Dermis blood vessel endothelial cell (primary cell): Measurements from ENCODE around the gene MBD6. TPM values are rescaled to one million over a fixed set of nuclear protein-coding genes. Genes with fewer than 3 reads are reported as not detected.

ENCODE experiments used
- DNase-seq: peaks from one replicate; pipeline ENCODE4 v3.0.0; 2010
- total RNA-seq: library from RNA; depleted of rRNA; stranded (reverse); fragments of >200 nt; gene quantifications from 2 replicates; pipeline ENCODE4 v1.2.3, GENCODE V29; 2014

Gene MBD6
- total RNA-seq, 1 donor from 2014 or later = 12.8 TPM

DNA sequence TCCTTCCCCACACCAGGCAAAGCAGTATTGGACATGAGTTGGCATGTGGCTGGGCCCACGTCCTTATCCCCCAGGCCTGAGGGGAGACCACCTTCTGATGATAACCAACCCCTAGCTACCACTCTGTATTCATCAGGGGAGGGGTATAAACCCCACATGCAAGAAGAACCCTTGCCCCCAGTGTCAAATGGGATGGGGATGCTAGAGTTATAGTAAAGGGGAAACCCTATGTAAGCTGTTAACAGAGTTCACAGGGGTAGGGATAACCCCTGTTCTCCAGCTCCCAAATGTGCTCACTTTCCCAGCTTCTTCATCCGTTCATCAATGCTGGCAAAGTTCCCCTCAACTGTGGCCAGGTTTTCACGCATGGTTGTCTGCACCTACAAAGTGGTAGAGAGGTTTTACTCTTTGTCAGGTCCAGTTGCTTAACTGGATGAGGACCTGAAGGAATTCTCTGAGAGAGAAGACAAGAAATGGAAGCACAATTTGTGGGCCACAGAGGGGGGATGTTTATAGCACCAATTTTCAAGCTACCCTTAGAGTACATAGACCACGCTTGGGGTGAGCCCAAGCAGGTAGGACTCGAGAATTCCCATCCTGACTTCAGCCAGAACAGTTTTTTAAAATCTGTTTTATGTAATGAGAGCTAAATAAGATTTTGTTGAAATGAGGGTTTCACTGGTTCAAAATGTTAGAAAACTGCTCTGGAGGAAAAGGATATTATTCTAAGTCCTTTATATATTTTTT is 7.9 kb downstream of the MBD6 start:
- DNase-seq = no peak

GRCh38 chr12:57531836-57532235 is 9.2 kb downstream of the MBD6 start:
- DNase-seq = no peak

DNA sequence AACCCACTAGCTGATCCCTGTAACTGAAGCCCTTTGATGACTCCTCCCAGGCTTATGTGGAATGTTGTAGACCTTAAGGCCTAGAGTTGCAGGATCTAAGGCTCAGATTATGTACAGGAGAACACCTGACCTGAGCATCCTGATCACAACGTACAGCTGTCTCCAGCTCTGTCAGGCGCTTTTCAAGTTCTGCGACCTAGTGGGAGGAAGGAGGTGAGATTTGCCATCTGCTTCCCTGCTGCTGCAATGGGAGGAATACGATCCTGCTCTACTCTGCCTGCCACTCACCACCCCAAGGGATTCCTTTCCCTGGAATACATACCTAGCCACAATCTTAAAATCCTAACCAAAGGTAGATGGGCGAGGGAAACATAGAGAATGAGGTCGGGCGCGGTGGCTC is 10.5 kb downstream of the MBD6 start:
- no peak for DNase-seq

DNA sequence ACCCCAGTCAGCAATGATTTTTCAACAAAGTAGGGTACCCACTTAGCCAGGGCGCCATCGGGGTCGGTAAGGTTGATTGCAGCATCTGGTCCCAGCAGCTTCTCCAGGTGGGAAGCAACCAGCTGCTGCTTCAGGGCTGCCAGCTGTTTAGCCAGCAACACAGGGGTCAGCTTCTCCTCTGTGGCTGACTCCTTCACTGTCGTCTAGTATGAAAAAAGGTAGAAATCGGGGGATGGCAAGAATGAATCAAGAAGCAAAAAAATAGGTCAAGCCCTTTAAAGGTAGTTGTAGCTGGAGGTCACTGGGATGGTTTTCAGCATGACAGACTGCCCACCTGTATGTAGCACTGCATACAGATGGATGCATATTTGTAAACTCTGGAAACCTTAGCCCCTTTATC is 11.6 kb downstream of the MBD6 start:
- no peak for DNase-seq

DNA sequence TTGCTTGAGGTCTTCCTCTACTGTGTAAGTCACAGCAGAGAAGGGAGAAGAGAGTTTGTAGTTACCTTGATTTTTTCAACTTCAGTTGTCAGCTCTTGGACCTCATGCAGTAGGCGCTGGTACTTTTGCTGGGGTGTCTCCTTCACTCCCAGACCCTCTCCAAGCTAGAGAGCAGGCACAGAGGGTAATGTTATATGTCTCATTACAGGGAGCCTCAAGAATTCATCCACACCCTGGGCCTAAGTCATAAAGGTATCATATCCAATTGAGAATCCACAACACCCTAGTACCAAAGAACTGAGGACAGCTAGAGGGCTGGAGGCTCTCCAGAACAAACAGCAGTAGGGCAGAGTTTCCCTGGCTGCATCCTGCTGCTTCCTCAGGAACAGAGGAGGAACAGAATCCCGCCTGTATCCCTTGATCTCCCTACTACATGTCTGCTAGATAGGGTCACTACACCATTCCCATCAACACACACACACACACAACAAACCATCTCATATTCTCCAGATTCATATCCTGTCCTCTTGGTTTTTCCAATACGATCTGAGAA is 12.4 kb downstream of the MBD6 start:
- DNase-seq = no peak

GRCh38 chr12:57535764-57536596 is 13.4 kb downstream of the MBD6 start:
- DNase-seq = no peak

- no peak for DNase-seq
Observed at GRCh38 chr12:57536597-57536942, 13.9 kb downstream of the MBD6 start.

GRCh38 chr12:57539134-57539768 is 16.6 kb downstream of the MBD6 start:
- no peak for DNase-seq

- no peak for DNase-seq
Observed at GRCh38 chr12:57541001-57541400, 18.4 kb downstream of the MBD6 start.

DNA sequence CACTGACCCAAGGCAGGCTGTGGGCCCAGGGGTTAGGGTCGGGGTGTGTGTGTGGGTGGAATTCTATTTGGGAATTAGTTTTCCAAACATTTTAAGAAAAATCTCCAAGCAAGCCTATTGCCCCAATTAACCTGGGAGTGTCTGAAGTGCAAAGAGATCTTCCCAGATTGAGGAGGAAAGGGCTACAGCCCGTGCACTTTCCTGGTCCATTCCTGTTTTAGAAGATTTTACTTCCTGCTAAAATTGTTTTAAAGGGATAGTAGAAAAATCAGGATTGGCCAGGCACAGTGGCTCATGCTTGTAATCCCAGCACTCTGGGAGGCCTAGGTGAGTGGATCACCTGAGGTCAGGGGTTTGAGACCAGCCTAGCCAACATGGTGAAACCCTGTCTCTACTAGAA is 19.1 kb downstream of the MBD6 start:
- DNase-seq = no peak

DNA sequence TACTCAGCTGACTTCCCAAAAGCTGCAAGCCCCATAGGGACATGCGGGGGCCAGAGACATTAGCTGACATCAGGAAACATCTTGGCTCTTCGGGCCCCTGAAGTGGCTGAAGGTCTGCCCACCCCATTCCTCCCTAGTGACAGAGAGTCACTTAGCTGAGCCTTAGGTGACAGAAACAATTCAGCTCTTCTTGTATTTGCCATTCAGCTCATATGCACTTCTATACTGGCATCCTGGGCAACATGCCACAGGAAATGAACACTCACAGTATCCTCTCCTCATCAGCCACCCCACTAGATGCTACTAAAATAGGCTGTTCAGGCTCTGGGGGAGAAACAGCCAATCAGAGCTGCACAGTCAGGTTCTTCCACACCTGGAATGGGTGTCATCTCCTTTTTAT is 21.0 kb downstream of the MBD6 start:
- DNase-seq = peak; percentile 57

GRCh38 chr12:57545809-57546437 is 23.3 kb downstream of the MBD6 start:
- peak; percentile 28 for DNase-seq

GRCh38 chr12:57546438-57547287 is 24.0 kb downstream of the MBD6 start, which contains the start of gene DCTN2:
DCTN2 (minus strand) TSS chr12:57547192; CDS start chr12:57547063, 129 bp downstream.
- DNase-seq = peak; percentile 98

DNA sequence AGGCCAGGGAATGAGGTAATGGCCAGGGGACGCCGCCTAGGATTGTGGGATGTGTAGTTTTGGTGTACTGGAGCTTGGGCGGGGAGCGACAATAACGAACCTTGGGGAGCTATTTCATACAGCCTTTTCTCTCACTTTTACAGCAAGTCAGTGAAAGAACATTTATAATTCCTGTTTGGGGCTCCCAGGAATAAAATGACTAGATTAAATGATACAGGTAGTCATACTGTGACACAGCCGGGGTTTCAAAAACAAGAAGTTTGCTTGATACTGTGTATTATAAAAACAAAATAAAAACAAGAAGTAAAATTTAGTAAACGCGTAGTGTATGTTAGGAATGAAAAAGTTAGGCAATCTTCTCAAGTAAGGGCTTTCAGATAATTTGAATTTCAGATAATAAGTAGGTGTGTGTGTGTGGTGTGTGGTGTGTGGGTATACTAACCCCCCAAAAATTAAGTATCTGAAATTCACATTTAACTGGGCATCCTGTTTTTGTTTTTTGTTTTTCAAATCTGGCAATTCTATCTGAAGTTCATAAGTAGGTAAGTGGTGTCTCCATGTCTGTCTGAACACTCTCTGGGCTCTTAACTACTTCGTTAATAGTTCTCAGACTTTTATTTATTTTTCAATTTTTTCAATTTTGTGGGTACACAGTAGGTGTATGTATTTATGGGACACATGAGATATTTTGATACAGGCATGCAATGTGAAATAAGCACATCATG is 24.8 kb downstream of the MBD6 start:
- DNase-seq = no peak

GRCh38 chr12:57548013-57548315 is 25.3 kb downstream of the MBD6 start:
- no peak for DNase-seq

GRCh38 chr12:57548488-57548887 is 25.9 kb downstream of the MBD6 start:
- no peak for DNase-seq

DNA sequence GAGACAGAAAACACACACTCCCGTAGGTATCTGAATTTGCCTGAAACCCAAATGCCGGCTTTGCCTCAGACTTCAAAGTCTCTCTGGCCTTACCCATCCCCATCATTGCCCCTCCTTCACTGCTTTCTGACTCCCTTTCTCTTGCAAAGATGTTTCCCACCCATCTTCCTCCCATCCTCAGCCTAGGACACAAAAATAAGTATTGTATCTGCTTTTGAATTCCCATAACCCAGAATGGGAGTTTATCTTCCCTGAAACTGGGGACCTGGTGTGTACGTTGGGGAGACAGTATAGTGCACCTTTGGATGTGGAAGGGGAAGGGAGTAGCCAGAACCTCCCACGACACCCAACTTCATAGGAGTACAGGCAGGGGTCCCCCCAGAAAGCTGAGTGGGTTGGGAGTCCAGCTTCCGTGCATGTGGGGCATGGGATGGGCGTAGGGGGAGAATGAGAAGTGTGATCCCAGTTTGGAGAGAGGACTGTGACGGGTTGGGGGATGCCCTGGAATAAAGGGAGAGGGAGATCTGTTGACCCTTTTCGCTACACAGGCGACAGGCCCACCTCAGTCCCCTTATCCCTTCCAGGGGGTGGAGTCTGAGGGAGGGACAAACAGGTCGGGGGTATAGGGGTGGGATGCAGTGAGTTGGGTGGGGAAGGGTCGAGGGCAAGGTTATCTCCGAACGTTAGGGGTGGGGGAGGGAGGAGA is 26.7 kb downstream of the MBD6 start:
- no peak for DNase-seq

GRCh38 chr12:57549909-57550640 is 27.5 kb downstream of the MBD6 start, which contains the start of gene KIF5A:
KIF5A (plus strand) TSS chr12:57550044; CDS start chr12:57550272, 228 bp downstream.
- DNase-seq = no peak

GRCh38 chr12:57550641-57551549 is 28.3 kb downstream of the MBD6 start:
- DNase-seq = no peak
